ENCODE data around the gene PLA2G3.

- TF ChIP-seq, protein P1, sequence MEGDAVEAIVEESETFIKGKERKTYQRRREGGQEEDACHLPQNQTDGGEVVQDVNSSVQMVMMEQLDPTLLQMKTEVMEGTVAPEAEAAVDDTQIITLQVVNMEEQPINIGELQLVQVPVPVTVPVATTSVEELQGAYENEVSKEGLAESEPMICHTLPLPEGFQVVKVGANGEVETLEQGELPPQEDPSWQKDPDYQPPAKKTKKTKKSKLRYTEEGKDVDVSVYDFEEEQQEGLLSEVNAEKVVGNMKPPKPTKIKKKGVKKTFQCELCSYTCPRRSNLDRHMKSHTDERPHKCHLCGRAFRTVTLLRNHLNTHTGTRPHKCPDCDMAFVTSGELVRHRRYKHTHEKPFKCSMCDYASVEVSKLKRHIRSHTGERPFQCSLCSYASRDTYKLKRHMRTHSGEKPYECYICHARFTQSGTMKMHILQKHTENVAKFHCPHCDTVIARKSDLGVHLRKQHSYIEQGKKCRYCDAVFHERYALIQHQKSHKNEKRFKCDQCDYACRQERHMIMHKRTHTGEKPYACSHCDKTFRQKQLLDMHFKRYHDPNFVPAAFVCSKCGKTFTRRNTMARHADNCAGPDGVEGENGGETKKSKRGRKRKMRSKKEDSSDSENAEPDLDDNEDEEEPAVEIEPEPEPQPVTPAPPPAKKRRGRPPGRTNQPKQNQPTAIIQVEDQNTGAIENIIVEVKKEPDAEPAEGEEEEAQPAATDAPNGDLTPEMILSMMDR (conservative IDR thresholded peaks at IDR 0.05; ENCODE audit: low read depth, low read length) = no peak
- TF ChIP-seq EZH2 (IDR thresholded peaks at IDR 0.05; ENCODE audit: borderline replicate concordance, low read depth, low read length, poor library complexity, severe bottlenecking) = no peak
Measured at GRCh38 chr22:31123292-31123602, 17.1 kb downstream of the PLA2G3 start.
